RKO (cell line): Measurements from ENCODE around the gene BRS3.
A peak's percentile ranks its signal among the peaks of the same experiment; 100 is the strongest.
"Not testable (repeated sequence)": the region's sequence is repeated elsewhere in the genome, so short reads cannot be mapped to it uniquely, and the experiment has no call there.

ENCODE experiments used
- DNase-seq: peaks from one replicate; pipeline ENCODE4 v3.0.0-alpha.2; 2016; ENCODE audit warnings: low spot score

BRS3 gene

DNA sequence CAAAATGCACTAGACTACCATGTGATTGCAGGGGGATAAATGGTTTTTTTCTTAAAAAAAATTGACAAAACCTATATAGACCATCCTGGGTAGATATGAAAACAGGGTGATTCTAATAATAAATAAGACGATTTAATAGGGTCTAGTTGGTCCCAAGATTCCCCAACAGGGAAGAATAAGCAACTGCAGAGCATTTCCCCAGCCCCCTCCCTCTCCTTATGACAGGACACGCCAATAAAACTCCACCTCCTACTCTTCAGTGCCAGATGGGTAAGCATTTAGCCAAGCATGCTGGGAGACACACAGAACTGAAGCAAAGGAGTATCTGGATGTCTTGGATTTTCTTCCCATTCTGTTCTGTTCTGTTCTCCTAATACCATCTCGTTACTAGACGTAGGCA lies at the start of gene BRS3:
Gene BRS3 (plus strand): TSS at position 301 of the 400 bp plus-strand sequence. CDS start 168 bp downstream, outside the sequence.
- no peak for DNase-seq

- DNase-seq = no peak
These were observed 49.6 kb upstream of the BRS3 start for GRCh38 chrX:136438192-136438591.

DNA sequence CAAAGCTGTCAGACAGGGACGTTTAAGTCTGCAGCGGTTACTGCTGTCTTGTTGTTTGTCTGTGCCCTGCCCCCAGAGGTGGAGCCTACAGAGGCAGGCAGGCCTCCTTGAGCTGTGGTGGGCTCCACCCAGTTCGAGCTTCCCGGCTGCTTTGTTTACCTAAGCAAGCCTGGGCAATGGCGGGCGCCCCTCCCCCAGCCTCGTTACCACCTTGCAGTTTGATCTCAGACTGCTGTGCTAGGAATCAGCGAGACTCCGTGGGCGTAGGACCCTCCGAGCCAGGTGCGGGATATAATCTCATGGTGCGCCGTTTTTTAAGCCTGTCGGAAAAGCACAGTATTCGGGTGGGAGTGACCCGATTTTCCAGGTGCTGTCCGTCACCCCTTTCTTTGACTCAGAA lies 42.1 kb upstream of the BRS3 start:
- DNase-seq = not testable (repeated sequence)

DNA sequence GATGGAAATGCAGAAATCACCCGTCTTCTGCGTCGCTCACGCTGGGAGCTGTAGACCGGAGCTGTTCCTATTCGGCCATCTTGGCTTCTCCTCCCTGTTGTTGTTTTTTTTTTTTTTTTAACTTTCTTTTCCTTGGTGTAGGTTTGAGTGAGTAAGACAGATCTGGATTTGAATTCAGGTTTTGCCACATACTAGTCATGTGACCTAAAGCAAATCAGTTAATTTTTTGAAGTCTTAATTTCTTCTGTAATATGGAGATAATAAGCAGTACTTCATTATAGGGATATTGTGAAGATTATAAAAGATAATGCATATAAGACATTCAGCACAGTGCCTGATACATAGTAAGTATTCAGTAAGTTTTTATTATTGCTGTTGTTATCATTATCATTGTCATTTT lies 41.5 kb upstream of the BRS3 start:
- DNase-seq = no peak

DNA sequence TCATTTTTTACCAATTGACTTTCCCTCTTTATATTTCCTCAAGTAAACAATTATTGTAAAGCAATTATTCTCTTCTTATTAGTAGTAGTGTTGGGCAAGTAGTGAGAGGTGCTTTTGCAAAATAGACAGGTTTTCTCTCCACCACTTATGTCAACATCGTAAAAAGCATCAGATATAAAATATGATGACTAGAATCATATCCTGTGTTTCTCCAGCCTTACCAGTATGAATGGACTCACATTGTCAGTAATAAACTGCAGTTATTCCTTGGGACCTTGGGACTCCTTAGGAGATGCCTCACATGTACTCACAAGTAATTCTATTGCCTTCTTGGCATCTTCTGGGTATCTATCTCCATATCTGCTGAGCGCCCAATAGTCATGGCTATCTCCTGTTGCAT lies 40.4 kb upstream of the BRS3 start:
- DNase-seq = no peak

- DNase-seq = no peak
These were observed 39.8 kb upstream of the BRS3 start for GRCh38 chrX:136447968-136448367.

GRCh38 chrX:136450050-136450830 lies 37.5 kb upstream of the BRS3 start:
- DNase-seq = no peak

- peak; percentile 9 for DNase-seq
These were observed 35.1 kb upstream of the BRS3 start for GRCh38 chrX:136452614-136453013.

DNA sequence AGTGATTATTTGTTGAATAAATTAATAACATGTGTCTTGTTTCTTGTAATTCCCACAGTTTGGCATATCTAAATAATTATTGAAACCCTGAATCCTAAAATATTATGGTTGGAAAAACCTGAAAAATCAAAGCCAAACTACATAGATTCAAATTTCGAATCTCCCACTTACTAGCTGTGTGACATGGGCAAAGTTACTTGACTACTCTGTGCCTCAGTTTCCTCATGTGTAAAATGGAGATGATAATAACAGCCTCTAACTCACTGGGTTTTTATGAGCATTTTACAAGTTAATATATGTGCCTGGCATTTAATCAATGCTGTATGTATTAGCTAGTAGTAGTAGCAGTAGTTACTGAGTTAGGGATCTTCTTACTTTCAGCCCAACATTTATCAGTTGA lies 34.6 kb upstream of the BRS3 start:
- DNase-seq = no peak

GRCh38 chrX:136453771-136454170 lies 34.0 kb upstream of the BRS3 start:
- no peak for DNase-seq

- no peak for DNase-seq
These were observed 31.6 kb upstream of the BRS3 start for GRCh38 chrX:136456133-136456532.

GRCh38 chrX:136457303-136457917 lies 30.3 kb upstream of the BRS3 start:
- DNase-seq = no peak

GRCh38 chrX:136464589-136464988 lies 23.2 kb upstream of the BRS3 start:
- no peak for DNase-seq

GRCh38 chrX:136467303-136467702 lies 20.4 kb upstream of the BRS3 start:
- no peak for DNase-seq

DNA sequence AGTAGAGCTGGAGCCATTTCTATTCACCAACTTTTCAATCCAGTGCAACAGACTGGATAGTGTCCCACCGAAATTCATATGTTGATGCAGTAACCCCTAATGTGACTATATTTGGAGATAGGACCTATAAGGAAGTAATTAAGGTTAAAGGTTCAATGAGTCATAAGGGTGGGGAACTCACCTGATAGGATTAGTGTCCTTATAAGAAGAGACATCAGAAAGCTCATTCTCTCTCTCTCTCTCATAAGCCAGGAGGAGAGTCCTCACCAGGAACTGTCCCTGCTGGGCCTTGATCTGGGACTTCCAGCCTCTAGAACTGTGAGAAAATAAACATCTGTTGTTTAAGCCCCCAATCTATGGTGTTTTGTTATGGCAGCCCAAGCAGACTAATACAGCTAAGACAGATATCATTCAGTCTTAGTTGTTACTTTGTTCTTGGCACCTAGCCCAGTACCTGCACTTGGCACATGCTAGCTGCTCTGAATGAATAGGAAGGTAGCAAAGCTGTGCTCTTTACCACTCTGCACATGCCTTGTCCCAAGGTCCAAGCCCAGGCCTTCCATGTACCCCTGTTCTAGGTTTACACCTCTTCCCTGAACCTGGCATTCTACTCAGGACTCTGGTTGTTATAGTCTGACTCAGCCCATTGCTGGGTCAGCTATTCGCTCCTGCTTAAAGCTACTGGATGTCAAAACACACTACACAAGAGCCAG lies 19.2 kb upstream of the BRS3 start:
- no peak for DNase-seq

GRCh38 chrX:136473663-136474062 lies 14.1 kb upstream of the BRS3 start:
- no peak for DNase-seq

DNA sequence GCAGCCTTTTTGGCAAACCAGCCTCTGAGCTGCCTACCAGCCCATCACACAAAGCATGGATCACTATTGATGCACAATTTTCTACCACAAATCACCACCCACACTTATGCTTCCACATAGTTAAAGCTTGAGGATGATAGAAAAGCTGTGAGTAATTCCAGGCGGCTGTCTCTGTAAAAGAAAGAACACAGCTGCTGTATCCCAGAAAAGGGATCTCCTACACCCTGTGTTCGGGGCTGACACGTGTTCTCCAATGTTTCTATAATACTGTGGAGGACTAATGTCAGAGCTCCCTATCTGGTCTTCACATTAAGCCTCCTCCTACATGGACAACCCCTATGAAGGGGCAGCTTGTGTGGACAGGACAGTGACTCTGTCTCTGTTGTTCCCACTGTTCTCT lies 12.5 kb upstream of the BRS3 start:
- DNase-seq = no peak

DNA sequence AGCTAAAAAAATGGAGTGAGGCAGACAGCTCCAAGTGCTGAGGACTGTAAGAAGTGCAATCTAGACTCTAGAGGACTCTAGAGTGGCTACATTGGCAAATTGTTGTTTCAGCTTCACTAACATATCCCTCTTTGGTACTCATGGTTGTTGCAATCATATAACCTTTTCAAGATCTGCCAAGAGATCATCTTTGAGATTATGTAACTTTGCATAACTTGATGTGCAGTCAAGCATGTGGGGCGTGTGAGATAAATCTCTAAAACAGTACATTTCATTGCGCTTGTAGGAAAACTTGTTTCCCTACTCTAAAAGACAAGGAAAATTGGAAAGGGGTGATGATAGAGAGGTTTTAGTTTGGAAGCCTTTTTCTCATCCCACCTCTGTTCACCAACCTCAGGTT lies 11.2 kb upstream of the BRS3 start:
- no peak for DNase-seq

DNA sequence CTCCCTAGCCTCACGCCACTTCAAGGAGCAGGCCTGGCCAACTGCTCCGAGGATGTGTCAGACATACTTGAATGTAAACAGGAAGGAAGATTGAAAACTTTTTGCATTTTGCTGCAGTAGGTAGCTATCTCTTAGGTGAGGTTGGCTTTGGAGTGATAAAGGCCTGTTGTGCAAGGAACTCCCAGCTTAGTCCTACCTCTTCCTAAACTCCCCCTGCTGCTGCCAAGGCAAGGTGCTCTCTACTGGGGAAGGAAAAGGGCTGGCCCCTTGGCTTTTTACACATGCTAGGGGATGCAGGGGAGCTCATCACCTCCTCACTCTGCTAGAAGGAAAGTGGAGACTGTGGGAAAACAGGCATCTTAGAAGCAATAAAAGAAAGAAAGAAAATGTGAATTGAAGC lies 10.7 kb upstream of the BRS3 start:
- DNase-seq = no peak

GRCh38 chrX:136480383-136480782 lies 7.4 kb upstream of the BRS3 start:
- no peak for DNase-seq

DNA sequence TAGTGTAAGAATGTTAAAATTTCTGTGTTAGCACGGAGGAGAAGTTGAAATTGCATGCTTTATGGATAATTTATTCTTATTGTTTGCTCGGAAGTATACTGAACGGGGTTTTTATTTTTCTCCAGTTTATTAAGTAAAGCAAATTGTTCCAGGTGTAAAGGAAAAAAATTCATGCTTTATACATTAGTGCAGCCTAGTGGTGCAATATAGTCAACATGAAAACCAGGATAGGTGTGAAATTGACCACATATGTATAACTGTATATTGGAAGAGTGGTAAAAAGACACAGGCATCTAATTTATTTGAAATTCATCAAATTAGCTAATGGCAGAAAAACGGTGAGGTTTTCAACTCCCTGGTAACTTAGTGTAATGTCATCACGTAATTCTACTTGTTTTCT lies 959 bp downstream of the BRS3 start:
- no peak for DNase-seq

GRCh38 chrX:136491832-136492231 lies 4.1 kb downstream of the BRS3 start:
- DNase-seq = no peak

- DNase-seq = peak; percentile 17
These were observed 5.3 kb downstream of the BRS3 start for GRCh38 chrX:136493011-136493410.
